Osteoblast (primary cell): ENCODE results near the gene PDZD11. TPM values are rescaled to one million over a fixed set of nuclear protein-coding genes. Genes with fewer than 3 reads are reported as not detected.
"Not testable (repeated sequence)": the region's sequence is repeated elsewhere in the genome, so short reads cannot be mapped to it uniquely, and the experiment has no call there.

Experiments used
- DNase-seq: peaks from one replicate; pipeline ENCODE4 v3.0.0; 2011; ENCODE audit warnings: low spot score, mixed read lengths; ENCODE audit not compliant: insufficient read length; ENCODE audit errors: missing footprints
- H2AFZ ChIP-seq: 2 replicates; pipeline ENCODE4 v1.6.0; 2011; ENCODE audit warnings: mild to moderate bottlenecking, low read length
- H3K27ac ChIP-seq: 2 replicates; pipeline ENCODE4 v1.5.1; 2011; ENCODE audit warnings: mild to moderate bottlenecking, low read depth, low read length, moderate library complexity
- H3K27me3 ChIP-seq: 2 replicates; pipeline ENCODE4 v1.6.0; 2012; ENCODE audit warnings: mild to moderate bottlenecking, control low read depth, inconsistent platforms, low read length, moderate library complexity; ENCODE audit not compliant: insufficient read depth
- H3K36me3 ChIP-seq: 2 replicates; pipeline ENCODE4 v1.5.1; 2011; ENCODE audit warnings: mild to moderate bottlenecking, low read length, control low read depth, moderate library complexity; ENCODE audit not compliant: insufficient read depth
- H3K4me1 ChIP-seq: 2 replicates; pipeline ENCODE4 v1.5.1; 2011; ENCODE audit warnings: mild to moderate bottlenecking, low read length, control low read depth, moderate library complexity; ENCODE audit not compliant: insufficient read depth
- H3K4me2 ChIP-seq: 2 replicates; pipeline ENCODE4 v1.6.0; 2011; ENCODE audit warnings: mild to moderate bottlenecking, low read length; ENCODE audit not compliant: insufficient read depth
- H3K4me3 ChIP-seq: fragments of 200-600 bp; sonication (generic); 3 replicates; pipeline ENCODE4 v1.5.1; 2012; ENCODE audit warnings: mild to moderate bottlenecking, low read length, inconsistent platforms; ENCODE audit not compliant: insufficient read depth
- H3K79me2 ChIP-seq: 2 replicates; pipeline ENCODE4 v1.6.0; 2012; ENCODE audit warnings: mild to moderate bottlenecking, low read length, control low read depth, inconsistent platforms; ENCODE audit not compliant: insufficient read depth
- H3K9me3 ChIP-seq: 2 replicates; pipeline ENCODE4 v1.5.1; 2011; ENCODE audit warnings: low read depth, low read length, control low read depth
- H4K20me1 ChIP-seq: 2 replicates; pipeline ENCODE4 v1.6.0; 2012; ENCODE audit warnings: mild to moderate bottlenecking, low read length, control low read depth; ENCODE audit not compliant: insufficient read depth
- total RNA-seq: library from RNA; depleted of rRNA; stranded (reverse); fragments of >200 nt; gene quantifications from 2 replicates; pipeline ENCODE4 v1.2.3, GENCODE V29; 2012
- TF ChIP-seq, protein P1 (sequence below): IDR thresholded peaks from 2 replicates; pipeline ENCODE4 v1.5.1; 2011; ENCODE audit warnings: mild to moderate bottlenecking, low read depth, low read length, moderate library complexity; ENCODE audit errors: extremely low read depth

PDZD11 gene
- total RNA-seq, 1 donor = 43.4 TPM

DNA sequence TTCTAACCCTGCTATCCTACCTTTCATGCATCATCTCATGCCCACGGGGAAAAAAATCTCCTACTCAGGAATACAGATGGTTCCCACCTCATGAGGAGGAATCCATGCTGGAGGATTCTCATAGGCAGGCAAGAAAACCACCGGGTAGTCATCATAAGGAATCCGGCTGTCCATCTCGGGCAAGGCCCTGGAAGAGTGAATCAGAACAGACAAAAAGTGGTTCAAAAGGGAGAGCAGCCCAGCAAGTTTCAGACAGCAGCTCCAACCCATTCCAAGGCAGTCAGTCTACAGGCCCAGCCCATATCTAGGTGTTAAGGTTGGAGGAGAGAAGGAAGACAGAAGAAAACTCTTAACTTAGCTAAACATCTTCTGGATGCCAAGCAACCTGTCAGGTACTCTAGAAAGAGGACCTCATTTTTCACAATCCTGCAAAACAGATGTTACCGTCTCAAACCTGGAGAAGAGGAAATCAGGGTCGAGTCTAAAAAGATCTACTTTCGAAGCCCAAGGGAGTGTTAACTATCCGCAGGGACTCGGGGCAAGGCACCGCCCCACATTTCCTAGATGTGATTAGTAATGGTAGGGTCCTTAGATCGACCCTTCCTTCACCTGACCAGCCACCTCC, 447 bp downstream of the PDZD11 start:
- no peak for DNase-seq
- TF ChIP-seq, protein P1, sequence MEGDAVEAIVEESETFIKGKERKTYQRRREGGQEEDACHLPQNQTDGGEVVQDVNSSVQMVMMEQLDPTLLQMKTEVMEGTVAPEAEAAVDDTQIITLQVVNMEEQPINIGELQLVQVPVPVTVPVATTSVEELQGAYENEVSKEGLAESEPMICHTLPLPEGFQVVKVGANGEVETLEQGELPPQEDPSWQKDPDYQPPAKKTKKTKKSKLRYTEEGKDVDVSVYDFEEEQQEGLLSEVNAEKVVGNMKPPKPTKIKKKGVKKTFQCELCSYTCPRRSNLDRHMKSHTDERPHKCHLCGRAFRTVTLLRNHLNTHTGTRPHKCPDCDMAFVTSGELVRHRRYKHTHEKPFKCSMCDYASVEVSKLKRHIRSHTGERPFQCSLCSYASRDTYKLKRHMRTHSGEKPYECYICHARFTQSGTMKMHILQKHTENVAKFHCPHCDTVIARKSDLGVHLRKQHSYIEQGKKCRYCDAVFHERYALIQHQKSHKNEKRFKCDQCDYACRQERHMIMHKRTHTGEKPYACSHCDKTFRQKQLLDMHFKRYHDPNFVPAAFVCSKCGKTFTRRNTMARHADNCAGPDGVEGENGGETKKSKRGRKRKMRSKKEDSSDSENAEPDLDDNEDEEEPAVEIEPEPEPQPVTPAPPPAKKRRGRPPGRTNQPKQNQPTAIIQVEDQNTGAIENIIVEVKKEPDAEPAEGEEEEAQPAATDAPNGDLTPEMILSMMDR = no peak
- Histone ChIP-seq H3K27me3 (no peaks in the 10 kb centered on the region), H3K36me3 (peaks cover 18% of the 10 kb centered on the region), H4K20me1 (no peaks in the 10 kb centered on the region), H3K4me3 (peak overlapping the region; percentile 74), H2AFZ (peak overlapping the region; percentile 61), H3K4me1 (peaks cover 10% of the 10 kb centered on the region), H3K79me2 (peaks cover 36% of the 10 kb centered on the region), H3K4me2 (peak overlapping the region; percentile 81), H3K9me3 (no peaks in the 10 kb centered on the region), H3K27ac (peak overlapping the region; percentile 34)

DNA sequence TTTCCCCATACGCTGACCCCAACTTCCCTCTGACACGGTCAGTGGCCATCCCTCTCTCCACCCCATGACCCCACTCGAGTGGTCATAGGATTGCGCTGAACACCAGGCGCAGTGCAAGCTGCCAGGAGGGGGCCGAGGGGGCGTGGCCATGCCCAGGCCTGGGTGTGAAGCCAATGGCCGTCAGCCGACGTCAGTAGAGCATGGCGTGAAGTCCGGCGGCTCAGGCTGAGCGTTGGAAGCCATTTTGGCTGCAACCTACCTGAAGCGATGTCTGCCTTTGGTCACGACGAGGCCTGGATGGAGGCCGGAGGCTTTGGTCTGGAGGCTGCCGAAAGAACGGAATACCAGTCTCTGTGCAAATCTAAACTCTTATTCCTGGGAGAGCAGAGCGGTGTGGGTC, 7.8 kb downstream of the PDZD11 start, which contains the start of gene RAB41:
Gene RAB41, plus strand, starts transcription at position 222 of the 400 bp plus-strand sequence. Its CDS starts 46 bp downstream, at position 268.
- no peak within 1 kb of the TSS for H3K27ac ChIP-seq
- H3K36me3 ChIP-seq = peaks cover 12% of the 10 kb centered on the region
- no peak within 1 kb of the TSS for H2AFZ ChIP-seq
- no peak within 1 kb of the TSS for H3K4me2 ChIP-seq
- H3K4me3 ChIP-seq = no peak within 1 kb of the TSS
- H3K79me2 ChIP-seq = no peaks in the 10 kb centered on the region
- no peaks in the 10 kb centered on the region for H4K20me1 ChIP-seq
- no peak for DNase-seq
- H3K4me1 ChIP-seq = no peaks in the 10 kb centered on the region
- peaks cover under 1% of the 10 kb centered on the region for H3K27me3 ChIP-seq
- TF ChIP-seq, protein P1 = no peak
- no peaks in the 10 kb centered on the region for H3K9me3 ChIP-seq

GRCh38 chrX:70280573-70280972, 9.2 kb downstream of the PDZD11 start:
- Histone ChIP-seq H3K27ac (no peak overlapping the region), H3K4me3 (no peak overlapping the region)
- DNase-seq = no peak

GRCh38 chrX:70279081-70279480, 10.6 kb downstream of the PDZD11 start:
- no peaks in the 10 kb centered on the region for H3K36me3 ChIP-seq
- H3K27me3 ChIP-seq = peaks cover 5% of the 10 kb centered on the region
- no peaks in the 10 kb centered on the region for H4K20me1 ChIP-seq
- no peak overlapping the region for H3K27ac ChIP-seq
- DNase-seq = no peak
- H2AFZ ChIP-seq = no peak overlapping the region
- no peaks in the 10 kb centered on the region for H3K4me1 ChIP-seq
- H3K9me3 ChIP-seq = no peaks in the 10 kb centered on the region
- no peaks in the 10 kb centered on the region for H3K79me2 ChIP-seq
- no peak overlapping the region for H3K4me2 ChIP-seq
- no peak overlapping the region for H3K4me3 ChIP-seq
- TF ChIP-seq, protein P1 = no peak

More at GRCh38 chrX:70280573-70280972, 9.2 kb downstream of the PDZD11 start:
- TF ChIP-seq, protein P1 = no peak
- Histone ChIP-seq H3K9me3 (no peaks in the 10 kb centered on the region), H3K4me1 (no peaks in the 10 kb centered on the region), H3K4me2 (no peak overlapping the region), H2AFZ (no peak overlapping the region), H3K27me3 (peaks cover 5% of the 10 kb centered on the region), H4K20me1 (no peaks in the 10 kb centered on the region), H3K79me2 (no peaks in the 10 kb centered on the region), H3K36me3 (peaks cover 7% of the 10 kb centered on the region)

- not testable (repeated sequence) for H4K20me1 ChIP-seq, H3K9me3 ChIP-seq, H3K4me3 ChIP-seq, H3K79me2 ChIP-seq, H3K4me1 ChIP-seq, H3K36me3 ChIP-seq, H3K4me2 ChIP-seq, H3K27me3 ChIP-seq, DNase-seq, H2AFZ ChIP-seq, H3K27ac ChIP-seq
Measured at GRCh38 chrX:70274029-70274428, 15.7 kb downstream of the PDZD11 start.
